Gastroesophageal sphincter (tissue), 3 donors: ENCODE data around the gene TRAPPC5.

ENCODE experiments used
- CTCF ChIP-seq, 4 experiments: fragments of 200-600 bp in 2 of 4; fragments of 450-650 bp in 2 of 4; sonication (generic) in 1 of 4; IDR thresholded peaks; one replicate each; pipeline ENCODE4 v1.5.1; 2017 to 2019; ENCODE audit warnings: antibody characterized with exemption in 4 of 4, mild to moderate bottlenecking in 2 of 4, moderate library complexity in 2 of 4
- EP300 ChIP-seq: sonication (generic); formaldehyde crosslinking; IDR thresholded peaks from one replicate; pipeline ENCODE4 v1.6.1; 2017; ENCODE audit warnings: antibody characterized with exemption, mild to moderate bottlenecking
- POLR2A ChIP-seq, 2 donors: fragments of 450-650 bp; IDR thresholded peaks; one replicate each; pipeline ENCODE4 v1.6.1; 2017; ENCODE audit warnings: antibody characterized with exemption in 2 of 2, mild to moderate bottlenecking in 2 of 2, moderate library complexity in 1 of 2
- POLR2AphosphoS5 ChIP-seq: sonication (generic); formaldehyde crosslinking; IDR thresholded peaks from one replicate; pipeline ENCODE4 v1.6.1; 2017; ENCODE audit warnings: antibody characterized with exemption

- TF ChIP-seq CTCF (IDR thresholded peaks at IDR 0.05) = no peak
- TF ChIP-seq POLR2A (IDR thresholded peaks at IDR 0.05) = no peak
- TF ChIP-seq POLR2AphosphoS5 = no peak
- no peak for TF ChIP-seq EP300
Observed at GRCh38 chr19:7731615-7732014, 51.0 kb downstream of the TRAPPC5 start.
